AML-193 (cell line): Measurements from ENCODE around the gene SPOUT1.
"Not testable (repeated sequence)": the region's sequence is repeated elsewhere in the genome, so short reads cannot be mapped to it uniquely, and the experiment has no call there.

Experiments used
- DNase-seq, 2 experiments: peaks; one replicate each; lab custom pipeline; 2025; lab: John Stamatoyannopoulos, UW

Gene SPOUT1

GRCh38 chr9:128829477-128830251, at the start of gene SPOUT1:
TSS of gene SPOUT1 (minus strand) at chr9:128829794. CDS start at chr9:128829780, 14 bp downstream.
- peak; percentile 86 to 89 for DNase-seq

GRCh38 chr9:128877852-128878251, 48.3 kb upstream of the SPOUT1 start:
- DNase-seq: no peak

GRCh38 chr9:128870941-128871265, 41.3 kb upstream of the SPOUT1 start:
- DNase-seq: not testable (repeated sequence)

- DNase-seq: no peak
Measured at GRCh38 chr9:128870128-128870940, 40.7 kb upstream of the SPOUT1 start.

- peak; percentile 49 to 55 for DNase-seq
Measured at GRCh38 chr9:128863647-128864046, 34.1 kb upstream of the SPOUT1 start.

- no peak for DNase-seq
Measured at GRCh38 chr9:128862401-128862851, 32.8 kb upstream of the SPOUT1 start.

GRCh38 chr9:128861501-128861900, 31.9 kb upstream of the SPOUT1 start:
- DNase-seq: no peak

GRCh38 chr9:128860937-128861336, 31.3 kb upstream of the SPOUT1 start:
- no peak for DNase-seq

- DNase-seq: not testable (repeated sequence)
Measured at GRCh38 chr9:128858476-128858875, 28.9 kb upstream of the SPOUT1 start.

- not testable (repeated sequence) for DNase-seq
Measured at GRCh38 chr9:128854454-128854853, 24.9 kb upstream of the SPOUT1 start.

GRCh38 chr9:128852646-128853045, 23.1 kb upstream of the SPOUT1 start:
- not testable (repeated sequence) for DNase-seq

GRCh38 chr9:128851779-128852600, 22.4 kb upstream of the SPOUT1 start:
- DNase-seq: peak; percentile 38 to 55

- not testable (repeated sequence) for DNase-seq
Measured at GRCh38 chr9:128851024-128851423, 21.4 kb upstream of the SPOUT1 start.

- DNase-seq: no peak
Measured at GRCh38 chr9:128847803-128848202, 18.2 kb upstream of the SPOUT1 start.

GRCh38 chr9:128846680-128847030, 17.1 kb upstream of the SPOUT1 start:
- no peak for DNase-seq

- no peak for DNase-seq
Measured at GRCh38 chr9:128845186-128845931, 15.8 kb upstream of the SPOUT1 start.

- DNase-seq: not testable (repeated sequence)
Measured at GRCh38 chr9:128843171-128843570, 13.6 kb upstream of the SPOUT1 start.

GRCh38 chr9:128841694-128842492, 12.3 kb upstream of the SPOUT1 start:
- no peak for DNase-seq

- no peak for DNase-seq
Measured at GRCh38 chr9:128840524-128840923, 10.9 kb upstream of the SPOUT1 start.

- DNase-seq: no peak
Measured at GRCh38 chr9:128838338-128838737, 8.7 kb upstream of the SPOUT1 start.
